Activated T-helper 1 cell treated with Interleukin-2 at 50 U/mL for 16 hours (primary cell): ENCODE data around the gene TAOK1.

Experiments used
- DNase-seq: peaks from one replicate; pipeline ENCODE4 v3.0.0-alpha.2; 2020; ENCODE audit warnings: low read depth

Gene TAOK1

DNA sequence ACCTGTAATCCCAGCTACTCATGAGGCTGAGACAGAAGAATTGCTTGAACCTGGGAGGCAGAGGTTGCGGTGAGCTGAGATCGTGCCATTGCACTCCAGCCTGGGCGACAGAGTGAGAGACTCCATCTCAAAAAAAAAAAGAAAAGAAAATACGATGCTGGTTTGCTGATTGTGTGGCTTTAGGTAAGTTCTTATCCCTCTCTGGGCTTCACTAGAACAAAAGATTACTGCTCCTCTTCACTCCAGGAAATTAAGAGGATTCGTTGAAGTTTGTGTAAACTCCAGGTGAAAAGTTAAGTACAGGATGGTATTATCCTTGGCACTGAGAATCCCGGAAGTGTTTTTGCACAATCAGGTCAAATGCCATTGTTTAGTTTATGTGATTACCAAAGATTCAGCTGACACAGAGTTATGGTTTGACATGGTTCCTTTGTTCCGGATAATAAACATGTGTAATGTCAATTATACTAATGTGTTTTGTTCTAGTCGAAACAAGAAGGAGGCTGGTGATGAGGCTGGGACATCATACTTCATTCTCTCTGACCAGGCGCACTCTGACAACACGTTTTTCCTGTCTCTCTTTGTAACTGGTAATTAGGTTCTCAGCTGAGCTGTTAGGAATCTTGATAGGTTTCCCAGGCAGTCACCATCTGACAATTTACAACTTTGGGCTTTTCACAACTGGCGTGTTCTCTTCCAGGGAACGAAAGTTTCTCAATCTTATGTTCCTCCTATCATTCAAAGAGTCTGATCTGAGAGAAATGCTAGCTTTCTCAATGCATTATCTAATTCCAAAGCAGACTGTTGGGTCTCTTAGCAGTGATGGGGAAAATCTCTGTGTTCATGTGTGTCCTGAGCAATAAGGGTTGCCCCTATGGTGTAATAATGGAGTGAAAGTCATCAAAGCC is 10.8 kb upstream of the TAOK1 start:
- no peak for DNase-seq

GRCh38 chr17:29383686-29384085 is 6.5 kb upstream of the TAOK1 start:
- DNase-seq = no peak

DNA sequence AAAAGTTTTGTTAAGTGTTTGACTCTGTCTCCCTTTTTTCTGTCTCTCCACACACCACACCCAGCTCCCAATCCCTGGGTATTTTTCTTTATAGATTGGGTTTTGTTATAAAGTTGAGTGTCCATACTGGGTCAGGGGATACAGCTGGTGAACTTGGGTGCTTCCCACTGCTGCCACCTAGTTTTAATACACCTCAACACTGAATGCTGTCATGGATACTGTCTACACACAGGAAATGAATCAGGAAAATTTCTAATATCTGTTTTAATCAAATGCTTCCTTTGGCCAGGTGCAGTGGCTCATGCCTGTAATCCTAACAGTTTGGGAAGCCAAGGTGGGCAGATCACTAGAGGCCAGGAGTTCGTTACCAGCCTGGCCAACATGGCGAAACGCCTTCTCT is 5.3 kb upstream of the TAOK1 start:
- DNase-seq = no peak

DNA sequence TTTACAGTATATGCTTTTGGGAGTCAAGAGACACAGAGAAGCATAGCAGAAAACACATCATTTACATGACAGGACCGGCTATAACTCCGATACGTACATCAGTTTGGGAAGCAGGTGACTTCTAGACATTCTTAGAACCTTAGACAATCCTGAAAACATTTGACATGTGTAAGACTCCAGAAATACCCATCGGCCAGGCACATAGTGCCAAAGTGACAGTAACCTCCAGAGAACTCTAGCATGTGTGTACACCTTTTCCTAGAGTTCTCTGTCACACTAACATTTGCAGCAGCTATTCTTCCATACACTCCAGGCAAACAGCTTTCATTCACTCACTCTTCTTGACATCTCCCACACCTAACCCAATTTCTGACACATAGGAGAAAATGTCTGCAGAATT is 3.4 kb upstream of the TAOK1 start:
- DNase-seq = no peak

DNA sequence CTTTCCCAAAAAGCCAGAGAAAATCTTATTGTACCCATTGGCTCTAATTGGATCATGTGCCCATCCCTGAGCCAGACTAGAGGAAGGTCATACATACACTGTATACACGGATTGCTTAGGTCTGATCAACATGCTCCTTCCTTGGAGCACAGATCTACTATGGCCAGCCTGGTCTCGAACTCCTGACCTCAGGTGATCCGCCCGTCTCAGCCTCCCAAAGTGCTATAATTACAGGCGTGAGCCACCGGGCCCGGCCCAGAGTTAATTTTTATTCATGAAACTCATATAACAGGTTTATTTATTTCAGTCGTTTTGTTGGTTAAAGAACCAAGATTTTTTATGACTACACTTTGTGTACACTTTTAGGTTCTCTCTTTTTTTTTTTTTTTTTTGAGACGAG is 1.2 kb upstream of the TAOK1 start:
- no peak for DNase-seq

GRCh38 chr17:29390851-29391631 is 878 bp downstream of the TAOK1 start:
- DNase-seq = no peak

GRCh38 chr17:29393436-29393835 is 3.3 kb downstream of the TAOK1 start:
- no peak for DNase-seq

DNA sequence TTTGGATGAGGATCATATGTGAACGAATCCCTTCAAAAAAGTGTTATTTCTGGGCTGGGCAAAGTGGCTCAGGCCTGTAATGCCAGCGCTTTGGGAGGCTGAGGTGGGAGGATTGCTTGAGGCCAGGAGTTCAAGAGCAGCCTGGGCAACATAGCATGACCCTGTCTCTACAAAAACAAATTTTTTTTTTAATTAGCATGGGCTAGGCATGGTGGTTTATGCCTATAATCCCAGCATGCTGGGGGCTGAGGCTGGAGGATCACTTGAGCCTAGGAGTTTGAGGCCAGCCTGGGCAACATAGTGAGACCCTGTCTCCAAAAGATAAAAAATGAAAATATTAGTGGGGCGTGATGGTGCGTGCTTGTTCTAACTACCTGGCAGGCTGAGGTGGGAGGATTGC is 4.6 kb downstream of the TAOK1 start:
- no peak for DNase-seq

DNA sequence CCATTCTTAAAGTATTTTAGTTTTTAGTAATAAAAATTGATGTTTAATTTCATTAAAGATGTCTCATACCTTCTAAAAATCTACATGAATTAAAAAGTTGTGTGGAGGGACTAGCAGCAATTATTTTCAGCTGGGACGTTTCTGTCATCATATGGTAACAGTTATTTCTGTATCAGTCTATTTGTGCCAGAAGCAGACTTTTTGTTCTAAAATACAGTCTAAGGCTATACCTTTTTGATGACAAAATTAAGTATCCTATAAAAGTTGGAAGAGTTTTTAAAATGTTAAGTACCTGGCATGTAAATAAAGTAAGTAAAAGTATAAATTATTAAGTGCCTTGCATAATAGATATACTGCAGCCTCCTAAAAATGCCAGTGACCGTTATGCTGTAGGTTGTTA is 5.9 kb downstream of the TAOK1 start:
- DNase-seq = no peak

- DNase-seq = no peak
Measured at GRCh38 chr17:29399634-29400033, 9.5 kb downstream of the TAOK1 start.

DNA sequence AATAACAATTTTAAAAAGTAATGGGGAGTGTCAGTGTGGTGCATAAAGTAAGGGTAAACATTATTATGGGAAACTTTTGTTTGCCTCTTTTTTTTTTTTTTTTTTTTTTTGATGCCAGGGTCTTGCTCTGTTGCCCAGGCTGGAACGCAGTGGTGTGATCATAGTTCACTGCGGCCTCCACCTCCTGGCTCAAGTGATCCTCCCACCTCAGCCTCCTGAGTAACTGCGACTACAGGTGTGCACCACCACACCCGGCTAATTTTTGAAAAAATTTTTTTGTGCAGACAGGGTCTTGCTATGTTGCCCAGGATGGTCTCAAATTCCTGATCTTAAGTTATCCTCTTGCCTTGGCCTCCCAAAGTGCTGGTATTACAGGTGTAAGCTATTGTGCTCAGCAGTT is 10.7 kb downstream of the TAOK1 start:
- no peak for DNase-seq

- DNase-seq = no peak
Measured at GRCh38 chr17:29401258-29401657, 11.1 kb downstream of the TAOK1 start.

GRCh38 chr17:29407856-29408255 is 17.7 kb downstream of the TAOK1 start:
- DNase-seq = no peak

GRCh38 chr17:29409963-29410362 is 19.8 kb downstream of the TAOK1 start:
- no peak for DNase-seq

DNA sequence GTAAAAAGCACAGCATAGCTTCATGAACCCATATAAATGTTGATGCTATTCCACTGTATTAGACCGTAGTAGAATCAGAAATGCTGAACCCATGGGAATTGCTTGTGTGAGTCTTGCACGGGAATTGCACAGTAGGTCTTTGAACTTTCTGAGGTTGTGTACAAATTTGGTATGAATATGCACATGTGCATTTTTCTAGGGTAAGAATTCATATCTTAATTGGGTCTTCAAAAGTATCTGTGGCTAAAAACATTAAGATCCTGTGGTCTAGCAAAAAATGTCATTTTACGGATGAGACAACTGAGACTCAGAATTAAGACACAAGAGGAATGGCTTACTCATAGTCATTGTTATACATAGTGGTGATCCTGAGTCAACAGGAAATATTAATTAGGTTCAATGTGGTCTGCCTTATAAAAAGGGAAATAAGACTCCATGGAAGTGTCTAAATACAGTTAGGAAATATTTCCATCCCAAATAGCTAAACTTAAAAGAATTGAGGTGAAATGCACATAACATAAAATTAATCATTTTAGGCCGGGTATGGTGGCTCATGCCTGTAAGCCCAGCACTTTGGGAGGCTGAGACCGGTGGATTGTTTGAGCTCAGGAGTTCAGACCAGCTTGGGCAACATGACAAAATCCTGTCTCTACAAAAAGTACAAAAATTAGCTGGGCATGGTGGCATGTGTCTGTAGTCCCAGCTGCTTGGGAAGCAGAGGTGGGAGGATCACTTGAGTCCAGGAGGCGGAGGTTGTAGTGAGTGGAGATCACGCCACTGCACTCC is 22.8 kb downstream of the TAOK1 start:
- no peak for DNase-seq

DNA sequence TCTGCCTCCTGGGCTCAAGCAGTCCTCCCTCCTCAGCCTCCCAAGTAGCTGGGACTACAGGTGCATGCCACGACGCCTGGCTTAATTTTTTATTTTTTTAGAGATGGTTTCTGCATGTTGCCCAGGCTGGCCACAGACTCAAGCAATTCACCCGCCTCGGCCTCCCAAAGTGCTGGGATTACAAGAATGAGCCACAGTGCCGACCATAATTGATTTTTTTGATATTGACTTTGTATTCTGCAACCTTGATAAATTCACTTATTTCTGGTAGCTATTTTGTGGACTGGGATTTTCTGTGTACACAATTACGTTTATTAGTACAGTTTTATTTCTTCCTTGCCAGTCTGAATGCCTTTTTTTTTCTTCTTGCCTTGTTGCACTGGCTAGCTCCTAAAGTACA is 30.0 kb downstream of the TAOK1 start:
- DNase-seq = no peak

DNA sequence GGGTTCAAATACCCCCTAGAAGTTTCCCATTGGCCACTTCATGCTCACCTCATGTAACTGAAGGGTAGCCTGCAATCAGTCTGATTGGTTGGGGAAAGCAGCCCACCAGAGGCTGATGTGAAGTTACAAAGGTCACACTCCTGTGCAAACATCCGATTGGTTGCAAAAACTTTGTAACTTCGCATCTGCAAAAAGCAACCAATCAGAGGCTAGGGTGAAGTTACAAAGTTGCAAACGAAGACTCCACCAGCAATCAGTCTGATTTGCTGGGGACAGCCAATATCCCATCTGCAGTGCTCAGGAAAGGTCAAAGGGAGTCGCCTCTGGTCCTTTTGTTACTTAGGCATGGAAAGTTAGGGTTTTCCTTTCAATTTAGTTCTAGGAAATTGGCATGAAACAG is 40.1 kb downstream of the TAOK1 start:
- no peak for DNase-seq

- no peak for DNase-seq
Measured at GRCh38 chr17:29433541-29433940, 43.4 kb downstream of the TAOK1 start.

- DNase-seq = no peak
Measured at GRCh38 chr17:29434550-29434949, 44.4 kb downstream of the TAOK1 start.

DNA sequence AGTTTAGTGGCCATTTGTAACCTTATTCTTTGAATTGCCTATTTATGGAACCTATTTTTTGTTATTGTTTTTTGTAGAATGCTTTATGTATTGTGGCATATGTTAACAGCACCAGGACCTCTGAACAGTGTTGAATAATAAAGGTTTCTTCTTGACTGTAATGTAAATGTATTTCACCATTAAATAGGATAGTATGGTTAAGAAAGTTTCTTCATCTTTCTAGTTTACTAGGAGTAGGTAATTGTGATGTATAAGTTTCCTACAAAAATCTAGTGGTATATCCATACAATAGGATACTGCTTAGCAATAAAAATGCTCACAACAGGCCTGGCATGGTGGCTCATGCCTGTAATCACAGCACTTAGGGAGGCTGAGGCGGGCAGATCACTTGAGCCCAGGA is 52.3 kb downstream of the TAOK1 start:
- DNase-seq = no peak

GRCh38 chr17:29443041-29443739 is 53.0 kb downstream of the TAOK1 start:
- no peak for DNase-seq

GRCh38 chr17:29444589-29444988 is 54.4 kb downstream of the TAOK1 start:
- DNase-seq = no peak
